ENCODE results near the gene ZNF429.
"Not testable (repeated sequence)": the region's sequence is repeated elsewhere in the genome, so short reads cannot be mapped to it uniquely, and the experiment has no call there.

Gene ZNF429

DNA sequence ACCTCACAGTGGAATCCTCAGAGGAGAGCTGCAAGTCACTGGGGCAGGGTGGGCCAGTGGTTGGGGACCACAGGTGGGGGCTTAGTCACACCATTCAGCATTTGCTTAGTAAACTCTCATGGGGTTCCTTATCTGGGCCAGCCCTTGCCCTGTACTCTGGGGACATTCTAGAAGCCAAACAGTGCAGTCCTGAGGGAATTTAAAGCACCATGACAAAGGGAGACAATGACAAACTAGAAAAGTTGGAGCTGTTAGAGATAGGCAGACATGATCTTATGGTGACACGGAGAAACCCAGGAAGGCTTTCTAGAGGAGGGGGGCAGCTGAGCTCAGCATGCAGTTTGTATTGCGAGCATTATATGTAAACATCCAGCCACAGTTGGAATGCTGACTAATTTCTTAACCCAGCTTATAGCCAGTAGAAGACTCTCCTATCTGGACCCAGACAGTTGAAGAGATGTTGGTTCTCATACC, 87.6 kb downstream of the ZNF429 start:
- no peak for DNase-seq (ENCODE audit: low spot score)

DNA sequence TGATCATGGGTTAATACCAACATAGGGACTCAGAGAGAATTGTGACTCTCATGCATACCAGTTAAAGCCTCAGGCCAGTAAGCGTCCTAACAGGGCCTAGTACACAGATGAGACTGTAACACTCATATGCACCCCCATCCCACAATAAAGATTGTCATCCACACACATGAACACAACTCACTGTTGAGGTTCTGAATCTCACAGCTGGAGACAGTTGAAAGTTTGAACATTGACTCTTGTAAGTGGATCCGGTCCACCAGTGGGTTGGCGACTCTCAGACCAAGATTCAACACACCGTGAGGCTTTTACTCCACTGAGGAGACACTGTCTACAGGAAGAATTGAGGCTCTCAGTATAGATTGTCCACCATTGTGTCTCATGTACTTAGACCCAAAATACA, 88.1 kb downstream of the ZNF429 start:
- DNase-seq (ENCODE audit: low spot score), result no peak

DNA sequence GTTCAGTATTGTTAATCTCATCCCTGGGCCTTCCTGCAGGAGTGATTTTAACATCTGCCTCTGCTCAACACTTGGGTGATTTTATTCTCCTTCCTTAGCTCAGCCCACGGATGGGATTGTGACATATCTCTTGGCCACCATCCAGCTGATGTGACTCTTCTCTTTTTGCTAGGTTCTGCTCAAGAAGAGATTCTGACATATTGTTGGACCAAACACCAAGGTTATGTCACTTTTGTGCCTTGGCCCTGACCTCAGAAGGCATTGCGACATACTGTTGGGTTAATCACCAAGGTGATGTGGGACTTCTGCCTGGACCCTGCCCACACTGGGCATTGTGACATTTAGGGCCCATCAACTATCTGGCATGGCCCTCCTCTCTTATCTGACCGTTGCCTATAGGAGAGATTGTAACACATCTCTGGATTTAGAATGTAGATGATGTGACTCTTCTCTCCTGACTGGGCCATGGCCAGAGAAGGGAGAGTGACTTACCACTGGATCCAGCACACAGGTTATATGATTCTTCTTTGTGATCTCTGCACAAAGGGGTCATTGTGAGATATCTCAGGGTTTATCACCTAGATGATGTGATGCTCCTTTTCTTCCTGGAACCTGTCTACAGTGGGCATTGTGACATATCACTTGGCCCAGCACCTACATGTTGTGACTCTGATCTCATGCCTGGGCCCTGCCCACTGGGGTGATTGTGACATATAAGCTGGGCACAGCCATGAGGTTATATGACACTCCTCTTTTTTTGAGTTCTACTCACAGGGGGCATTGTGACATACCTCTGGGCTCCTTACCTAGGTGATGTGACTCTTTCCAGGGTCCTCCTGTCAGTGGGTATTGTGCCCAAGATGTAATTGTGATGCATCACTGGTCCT, 88.8 kb downstream of the ZNF429 start:
- no peak for DNase-seq (ENCODE audit: low spot score)

DNA sequence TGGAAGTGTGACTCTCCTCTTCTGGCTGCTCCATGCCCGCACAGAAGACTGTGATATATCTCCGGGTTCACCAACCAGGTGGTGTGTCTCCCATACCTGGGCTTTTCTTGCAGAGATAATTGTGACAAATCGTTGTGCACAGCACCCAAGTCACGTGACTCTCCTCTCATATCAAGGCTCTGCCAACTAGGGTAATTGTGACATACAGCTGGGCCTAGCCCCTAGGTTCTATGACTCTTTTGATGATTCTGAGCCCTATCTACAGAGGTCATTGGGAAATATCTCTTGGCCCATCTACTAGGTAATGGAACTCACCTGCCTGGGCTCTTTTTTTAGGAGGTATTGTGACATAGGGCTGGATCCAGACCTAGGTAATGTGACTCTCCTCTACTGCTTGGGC, 89.8 kb downstream of the ZNF429 start:
- no peak for DNase-seq (ENCODE audit: low spot score)

- DNase-seq (ENCODE audit: low spot score), result no peak
Measured at GRCh38 chr19:21602082-21602658, 96.8 kb downstream of the ZNF429 start.

GRCh38 chr19:21602659-21603430, 97.4 kb downstream of the ZNF429 start:
- not testable (repeated sequence) for DNase-seq (ENCODE audit: low spot score)

DNA sequence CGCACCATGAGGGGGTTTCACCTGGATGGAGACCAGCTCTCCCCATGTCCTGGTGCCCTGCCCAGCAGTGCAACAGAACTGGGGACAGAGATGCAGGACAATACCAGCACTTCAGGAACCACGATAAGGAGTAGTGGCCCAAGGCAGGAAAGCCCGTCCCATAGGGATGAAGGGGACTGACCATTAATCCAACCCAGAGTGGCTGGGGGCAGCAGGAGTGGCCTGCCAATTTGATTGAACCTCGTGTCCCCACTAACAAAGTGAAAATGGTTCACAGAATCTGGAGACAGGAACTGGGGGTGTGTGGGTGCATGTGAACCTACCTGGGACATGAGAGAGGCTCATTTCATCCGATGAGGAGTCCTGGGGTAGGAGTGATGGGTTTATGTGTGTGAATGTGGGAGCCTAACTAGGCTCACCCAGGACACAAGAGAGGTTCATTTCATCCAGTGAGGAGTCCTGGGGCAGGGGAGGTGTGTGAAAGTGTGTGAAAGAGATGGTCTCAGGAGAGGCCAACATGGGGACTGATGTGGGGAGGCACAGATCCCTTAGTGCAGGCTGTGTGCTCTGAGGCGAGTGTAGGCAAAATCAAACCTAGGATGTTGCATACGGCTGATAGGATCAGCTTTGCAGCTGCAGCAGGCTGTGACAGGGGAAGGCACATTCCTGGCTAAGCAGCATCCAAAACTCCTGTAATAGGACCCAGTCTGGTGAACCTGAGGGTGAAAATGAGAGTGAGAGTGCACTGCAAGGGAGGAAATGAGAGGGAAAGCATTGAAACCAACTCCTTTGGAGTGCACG, 98.2 kb downstream of the ZNF429 start:
- DNase-seq (ENCODE audit: low spot score), result no peak

GRCh38 chr19:21604351-21604926, 99.0 kb downstream of the ZNF429 start:
- DNase-seq (ENCODE audit: low spot score), result no peak
